ENCODE data around the gene METTL26. TPM values are rescaled to one million over a fixed set of nuclear protein-coding genes. Genes with fewer than 3 reads are reported as not detected.

Gene METTL26
- total and polyA plus RNA-seq, 9 of the 15 experiments (the other 6 are each of a cell fraction or from before 2014, with no cell fraction given) = 7.3 to 262 (median 80.9) TPM

- WGBS (ENCODE audit: insufficient coverage, low coverage, missing lambda C conversion rate) = 13% methylated on average over 28 of the region's 43 CpGs
- peaks cover 2 to 92% of the 10 kb centered on the region in 2 experiments; a peak in 4 of 5 replicates for H3K4me1 ChIP-seq (replicated peaks in 1 of 2; ENCODE audit: control insufficient read depth in 2 of 2, insufficient read depth in 2 of 2, low read length in 2 of 2)
- no peaks in the 10 kb centered on the region; the same call in 2 of the 3 replicates for H3K79me2 ChIP-seq (ENCODE audit: control insufficient read depth, insufficient read depth, low read length)
- DNase-seq (ENCODE audit: extremely low read depth in 1 of 4, low spot score in 3 of 4) (peak; percentile 95 to 98 (median 97)), ATAC-seq (peak; percentile 99), FAIRE-seq (peak; percentile 95)
- peak overlapping the region; percentile 20; the same call in 1 of the 2 replicates for H3K4me3 ChIP-seq
- no peaks in the 10 kb centered on the region for H3K36me3 ChIP-seq (ENCODE audit: control insufficient read depth, insufficient read depth, low read length)
- BruUV-seq (replicated peaks) = no TSS peak
- no peaks in the 10 kb centered on the region for H4K20me1 ChIP-seq (replicated peaks; ENCODE audit: control insufficient read depth, insufficient read depth, low read length)
- ChIA-PET POLR2A (interaction anchor here (0.6 kb wide), 3 partner anchors 10 to 82 kb away, joined by 3 to 5 read pairs (median 3); no protein-coding TSS in a partner anchor), CTCF (ENCODE audit: low intra/inter-chr PET ratio) (interaction anchor here (0.6 to 1.9 kb wide), 2 partner anchors 82 to 503 kb away, joined by 3 to 8 read pairs; no protein-coding TSS in a partner anchor)
- in situ Hi-C loops (cut with MboI) (no loop called here), intact Hi-C loops (cut with micrococcal nuclease) (loop anchor here (2.0 to 10.0 kb wide), 2 partner anchors 72 to 266 kb away; partner anchors contain the start of gene NME4)
- no peaks in the 10 kb centered on the region for H3K27me3 ChIP-seq (ENCODE audit: control insufficient read depth in 2 of 2, insufficient read depth in 2 of 2, low read length in 2 of 2)
- H2AFZ ChIP-seq (ENCODE audit: low read depth, low read length) = peak overlapping the region; percentile 95
- H3K27ac ChIP-seq (ENCODE audit: extremely low read depth, low read depth, low read length) = peak overlapping the region; percentile 66; the same call in 2 of the 3 replicates
- H3K9ac ChIP-seq (ENCODE audit: insufficient read depth in 1 of 2, low read depth in 2 of 2, low read length in 2 of 2) = peak overlapping the region; percentile 70 to 95; a peak in 3 of 4 replicates
- no peaks in the 10 kb centered on the region for H3K9me3 ChIP-seq (replicated peaks; ENCODE audit: control insufficient read depth, insufficient read depth, low read depth, low read length)
- no peaks in the 10 kb centered on the region for H3K9me1 ChIP-seq (ENCODE audit: control insufficient read depth, insufficient read depth, low read length)
- H3K4me2 ChIP-seq (ENCODE audit: insufficient read depth, low read length) = peak overlapping the region; percentile 78
- peak; percentile 99 for TF ChIP-seq VEZF1 (CRISPR knock-in tag; IDR thresholded peaks at IDR 0.05)
- no peak for TF ChIP-seq RNF219 (CRISPR knock-in tag; IDR thresholded peaks at IDR 0.05)
- no peak for TF ChIP-seq KLF13 (tag; IDR thresholded peaks at IDR 0.05; ENCODE audit: borderline replicate concordance, low read depth)
- TF ChIP-seq ZNF398 (CRISPR knock-in tag; IDR thresholded peaks at IDR 0.05) = no peak
- TF ChIP-seq TARDBP (IDR thresholded peaks at IDR 0.05) = no peak
- no peak for TF ChIP-seq PHB2 (IDR thresholded peaks at IDR 0.05; ENCODE audit: low read depth)
- no peak for TF ChIP-seq ZNF778 (CRISPR knock-in tag; IDR thresholded peaks at IDR 0.05)
- TF ChIP-seq RFX5 (IDR thresholded peaks at IDR 0.05; ENCODE audit: low read depth, low read length) = no peak
- no peak for TF ChIP-seq ZNF217 (CRISPR knock-in tag; IDR thresholded peaks at IDR 0.05)
- no peak for TF ChIP-seq KDM1A (IDR thresholded peaks at IDR 0.05)
- peak; percentile 60; the same call in 1 of the 2 replicates for TF ChIP-seq L3MBTL2 (IDR thresholded peaks at IDR 0.05)
- TF ChIP-seq E2F3 (CRISPR knock-in tag; IDR thresholded peaks at IDR 0.05) = no peak
- 0 out of 2 replicates have a peak, but pooled peaks have one; percentile 34 for TF ChIP-seq SMARCA4 (IDR thresholded peaks at IDR 0.05)
- TF ChIP-seq ZNF76 (CRISPR knock-in tag; IDR thresholded peaks at IDR 0.05; ENCODE audit: borderline replicate concordance) = no peak
- no peak for TF ChIP-seq STAT5A (IDR thresholded peaks at IDR 0.05; ENCODE audit: borderline replicate concordance, low read length)
- no peak for TF ChIP-seq SUPT5H (IDR thresholded peaks at IDR 0.05)
Measured at GRCh38 chr16:660459-661183, 24.5 kb upstream of the METTL26 start.
